Vagina (tissue), 2 donors: ENCODE measurements around the gene NEB.

Source experiments
- CTCF ChIP-seq, 3 experiments: fragments of 450-650 bp in 2 of 3; fragments of 200-600 bp in 1 of 3; sonication (generic) in 1 of 3; IDR thresholded peaks; one replicate each; pipeline ENCODE4 v1.5.1; 2017 to 2019; ENCODE audit warnings: antibody characterized with exemption in 3 of 3, mild to moderate bottlenecking in 2 of 3, moderate library complexity in 2 of 3
- POLR2A ChIP-seq, 2 donors: fragments of 450-650 bp; IDR thresholded peaks; one replicate each; pipeline ENCODE4 v1.6.1; 2017; ENCODE audit warnings: antibody characterized with exemption in 2 of 2, mild to moderate bottlenecking in 2 of 2, moderate library complexity in 2 of 2
- POLR2AphosphoS5 ChIP-seq, 2 donors: sonication (generic); formaldehyde crosslinking; IDR thresholded peaks; one replicate each; pipeline ENCODE4 v1.9.0; 2017; ENCODE audit warnings: antibody characterized with exemption in 2 of 2, mild to moderate bottlenecking in 2 of 2, low read depth in 1 of 2; ENCODE audit not compliant: insufficient read depth in 1 of 2

GRCh38 chr2:151634736-151635467 is 99.4 kb downstream of the NEB start:
- TF ChIP-seq CTCF (IDR thresholded peaks at IDR 0.05) (no peak), POLR2A (IDR thresholded peaks at IDR 0.05) (no peak), POLR2AphosphoS5 (IDR thresholded peaks at IDR 0.05; ENCODE audit: insufficient read depth in 1 of 2, low read depth in 1 of 2) (no peak)
